ENCODE measurements around the gene CRYM.

DNA sequence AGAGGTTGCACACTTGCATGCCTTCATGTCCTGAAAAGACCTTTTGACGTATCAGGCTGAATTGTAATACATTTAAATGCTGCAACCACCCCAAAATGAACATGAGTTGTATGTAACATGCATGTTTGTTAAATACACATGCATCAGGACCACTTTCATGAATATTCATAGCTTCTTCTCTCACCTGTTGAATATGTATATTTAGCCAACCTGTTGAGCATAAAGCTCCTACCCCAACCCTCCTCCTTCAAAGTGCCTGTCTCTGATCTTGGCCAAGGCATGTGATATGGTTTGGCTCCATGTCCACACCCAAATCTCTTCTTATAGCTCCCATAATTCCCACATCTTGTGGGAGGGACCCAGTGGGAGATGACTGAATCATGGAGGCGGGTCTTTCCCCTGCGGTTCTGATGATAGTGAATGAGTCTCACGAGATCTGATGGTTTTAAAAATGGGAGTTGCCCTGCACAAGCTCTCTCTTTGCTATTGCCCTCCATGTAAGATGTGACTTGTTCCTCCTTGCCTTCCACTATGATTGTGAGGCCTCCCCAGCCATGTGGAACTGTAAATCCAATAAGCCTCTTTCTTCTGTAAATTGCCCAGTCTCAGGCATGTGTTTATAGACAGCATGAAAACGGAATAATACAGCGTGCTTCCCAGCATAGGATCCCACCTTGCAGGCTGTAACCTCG is 3.8 kb upstream of the CRYM start:
- TF ChIP-seq POLR2AphosphoS5 (IDR thresholded peaks at IDR 0.05; ENCODE audit: low read depth, low read length) (no peak), TAF1 (IDR thresholded peaks at IDR 0.05; ENCODE audit: borderline replicate concordance, insufficient read depth, low read length) (no peak)

Data from PFSK-1 (cell line).